Measurements from ENCODE around the gene PLEKHG1. TPM values are rescaled to one million over a fixed set of nuclear protein-coding genes. Genes with fewer than 3 reads are reported as not detected.

PLEKHG1 gene
- polyA plus RNA-seq, 1 donor from 2014 or later: 2.6 TPM

DNA sequence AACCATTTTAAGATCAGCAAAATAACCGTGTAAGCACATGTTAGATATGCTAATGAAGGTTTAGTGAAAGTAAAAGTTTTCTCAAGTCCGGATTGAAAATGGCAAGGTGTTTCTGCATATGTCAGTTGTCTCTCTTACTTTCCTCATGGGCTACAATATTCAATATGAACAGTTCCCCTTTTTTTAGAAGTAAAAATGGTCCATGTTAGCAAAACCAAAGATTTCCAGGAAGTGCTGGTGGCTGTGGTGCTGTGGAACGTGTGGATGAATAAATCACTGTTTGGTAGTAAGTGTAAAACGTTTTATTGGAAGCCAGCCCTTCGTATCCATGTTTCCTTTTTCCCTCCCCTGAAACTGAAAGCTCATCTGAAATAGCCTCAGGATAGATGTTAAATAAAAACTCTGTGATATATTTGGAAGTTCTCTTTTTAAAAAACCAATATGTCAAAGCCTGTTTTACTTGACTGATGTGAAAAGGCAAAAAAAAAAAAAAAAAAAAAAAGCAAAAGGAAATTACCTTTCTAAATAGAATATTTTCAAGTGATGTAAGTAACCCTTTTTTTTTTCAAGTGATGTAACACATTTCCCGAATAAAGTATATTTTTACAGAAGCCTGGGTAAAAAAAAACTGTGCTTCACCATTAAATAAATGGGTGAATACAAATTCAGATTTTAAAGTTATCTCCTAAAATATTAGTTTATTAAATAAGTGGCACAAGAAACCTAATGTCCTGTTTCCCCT lies 41.9 kb downstream of the PLEKHG1 start:
- no peaks in the 10 kb centered on the region for H3K79me2 ChIP-seq (replicated peaks; ENCODE audit: insufficient read depth, low read length)
- no peaks in the 10 kb centered on the region for H3K9me3 ChIP-seq (ENCODE audit: low read length)
- H3K9ac ChIP-seq (ENCODE audit: low read length): no peak overlapping the region
- H3K4me3 ChIP-seq (ENCODE audit: low read length): no peak overlapping the region
- no peak for TF ChIP-seq EP300 (conservative IDR thresholded peaks at IDR 0.05; ENCODE audit: poor library complexity, severe bottlenecking)
- TF ChIP-seq, protein P1, sequence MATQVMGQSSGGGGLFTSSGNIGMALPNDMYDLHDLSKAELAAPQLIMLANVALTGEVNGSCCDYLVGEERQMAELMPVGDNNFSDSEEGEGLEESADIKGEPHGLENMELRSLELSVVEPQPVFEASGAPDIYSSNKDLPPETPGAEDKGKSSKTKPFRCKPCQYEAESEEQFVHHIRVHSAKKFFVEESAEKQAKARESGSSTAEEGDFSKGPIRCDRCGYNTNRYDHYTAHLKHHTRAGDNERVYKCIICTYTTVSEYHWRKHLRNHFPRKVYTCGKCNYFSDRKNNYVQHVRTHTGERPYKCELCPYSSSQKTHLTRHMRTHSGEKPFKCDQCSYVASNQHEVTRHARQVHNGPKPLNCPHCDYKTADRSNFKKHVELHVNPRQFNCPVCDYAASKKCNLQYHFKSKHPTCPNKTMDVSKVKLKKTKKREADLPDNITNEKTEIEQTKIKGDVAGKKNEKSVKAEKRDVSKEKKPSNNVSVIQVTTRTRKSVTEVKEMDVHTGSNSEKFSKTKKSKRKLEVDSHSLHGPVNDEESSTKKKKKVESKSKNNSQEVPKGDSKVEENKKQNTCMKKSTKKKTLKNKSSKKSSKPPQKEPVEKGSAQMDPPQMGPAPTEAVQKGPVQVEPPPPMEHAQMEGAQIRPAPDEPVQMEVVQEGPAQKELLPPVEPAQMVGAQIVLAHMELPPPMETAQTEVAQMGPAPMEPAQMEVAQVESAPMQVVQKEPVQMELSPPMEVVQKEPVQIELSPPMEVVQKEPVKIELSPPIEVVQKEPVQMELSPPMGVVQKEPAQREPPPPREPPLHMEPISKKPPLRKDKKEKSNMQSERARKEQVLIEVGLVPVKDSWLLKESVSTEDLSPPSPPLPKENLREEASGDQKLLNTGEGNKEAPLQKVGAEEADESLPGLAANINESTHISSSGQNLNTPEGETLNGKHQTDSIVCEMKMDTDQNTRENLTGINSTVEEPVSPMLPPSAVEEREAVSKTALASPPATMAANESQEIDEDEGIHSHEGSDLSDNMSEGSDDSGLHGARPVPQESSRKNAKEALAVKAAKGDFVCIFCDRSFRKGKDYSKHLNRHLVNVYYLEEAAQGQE (IDR thresholded peaks at IDR 0.05; ENCODE audit: borderline replicate concordance): no peak
- TF ChIP-seq TAF1 (IDR thresholded peaks at IDR 0.05; ENCODE audit: low read depth): no peak
- TF ChIP-seq POLR2AphosphoS5 (IDR thresholded peaks at IDR 0.05): no peak
- TF ChIP-seq, protein P2, sequence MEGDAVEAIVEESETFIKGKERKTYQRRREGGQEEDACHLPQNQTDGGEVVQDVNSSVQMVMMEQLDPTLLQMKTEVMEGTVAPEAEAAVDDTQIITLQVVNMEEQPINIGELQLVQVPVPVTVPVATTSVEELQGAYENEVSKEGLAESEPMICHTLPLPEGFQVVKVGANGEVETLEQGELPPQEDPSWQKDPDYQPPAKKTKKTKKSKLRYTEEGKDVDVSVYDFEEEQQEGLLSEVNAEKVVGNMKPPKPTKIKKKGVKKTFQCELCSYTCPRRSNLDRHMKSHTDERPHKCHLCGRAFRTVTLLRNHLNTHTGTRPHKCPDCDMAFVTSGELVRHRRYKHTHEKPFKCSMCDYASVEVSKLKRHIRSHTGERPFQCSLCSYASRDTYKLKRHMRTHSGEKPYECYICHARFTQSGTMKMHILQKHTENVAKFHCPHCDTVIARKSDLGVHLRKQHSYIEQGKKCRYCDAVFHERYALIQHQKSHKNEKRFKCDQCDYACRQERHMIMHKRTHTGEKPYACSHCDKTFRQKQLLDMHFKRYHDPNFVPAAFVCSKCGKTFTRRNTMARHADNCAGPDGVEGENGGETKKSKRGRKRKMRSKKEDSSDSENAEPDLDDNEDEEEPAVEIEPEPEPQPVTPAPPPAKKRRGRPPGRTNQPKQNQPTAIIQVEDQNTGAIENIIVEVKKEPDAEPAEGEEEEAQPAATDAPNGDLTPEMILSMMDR (IDR thresholded peaks at IDR 0.05; ENCODE audit: poor library complexity, severe bottlenecking): no peak
- no peak for TF ChIP-seq EZH2 (IDR thresholded peaks at IDR 0.05; ENCODE audit: borderline replicate concordance, insufficient read depth, low read length, poor library complexity, severe bottlenecking)
- no peak for TF ChIP-seq SMC3 (conservative IDR thresholded peaks at IDR 0.05; ENCODE audit: poor library complexity)
- no peak for TF ChIP-seq MXI1 (conservative IDR thresholded peaks at IDR 0.05; ENCODE audit: poor library complexity, severe bottlenecking)
- no peak for TF ChIP-seq RAD21 (conservative IDR thresholded peaks at IDR 0.05)
- H3K27ac ChIP-seq (ENCODE audit: low read length): no peak overlapping the region
- no peaks in the 10 kb centered on the region for H4K20me1 ChIP-seq (ENCODE audit: insufficient read depth)
- H3F3A ChIP-seq (ENCODE audit: insufficient read depth, low read length, poor library complexity, severe bottlenecking): no peaks in the 10 kb centered on the region
- no peak overlapping the region for H3K4me2 ChIP-seq (ENCODE audit: low read length)
- no peaks in the 10 kb centered on the region for H3K36me3 ChIP-seq (ENCODE audit: insufficient read depth, low read length)
- no peak overlapping the region for H2AFZ ChIP-seq (ENCODE audit: low read depth, low read length)
- H3K9me2 ChIP-seq (ENCODE audit: insufficient read depth, low read length): no peaks in the 10 kb centered on the region
- no peaks in the 10 kb centered on the region for H3K27me3 ChIP-seq (ENCODE audit: insufficient read depth, low read depth, low read length)

- Histone ChIP-seq H3K27ac (ENCODE audit: low read length) (no peak overlapping the region), H3K27me3 (ENCODE audit: insufficient read depth, low read depth, low read length) (no peaks in the 10 kb centered on the region), H3F3A (ENCODE audit: insufficient read depth, low read length, poor library complexity, severe bottlenecking) (no peaks in the 10 kb centered on the region), H3K36me3 (ENCODE audit: insufficient read depth, low read length) (no peaks in the 10 kb centered on the region), H3K9me3 (ENCODE audit: low read length) (no peaks in the 10 kb centered on the region), H3K4me3 (ENCODE audit: low read length) (no peak overlapping the region), H3K79me2 (replicated peaks; ENCODE audit: insufficient read depth, low read length) (no peaks in the 10 kb centered on the region), H2AFZ (ENCODE audit: low read depth, low read length) (no peak overlapping the region), H3K9ac (ENCODE audit: low read length) (no peak overlapping the region), H3K9me2 (ENCODE audit: insufficient read depth, low read length) (no peaks in the 10 kb centered on the region), H4K20me1 (ENCODE audit: insufficient read depth) (no peaks in the 10 kb centered on the region), H3K4me2 (ENCODE audit: low read length) (no peak overlapping the region)
- no peak for TF ChIP-seq SMC3 (conservative IDR thresholded peaks at IDR 0.05; ENCODE audit: poor library complexity)
- TF ChIP-seq, protein P2 (IDR thresholded peaks at IDR 0.05; ENCODE audit: poor library complexity, severe bottlenecking): no peak
- TF ChIP-seq RAD21 (conservative IDR thresholded peaks at IDR 0.05): no peak
- TF ChIP-seq POLR2AphosphoS5 (IDR thresholded peaks at IDR 0.05): no peak
- TF ChIP-seq EZH2 (IDR thresholded peaks at IDR 0.05; ENCODE audit: borderline replicate concordance, insufficient read depth, low read length, poor library complexity, severe bottlenecking): no peak
- TF ChIP-seq EP300 (conservative IDR thresholded peaks at IDR 0.05; ENCODE audit: poor library complexity, severe bottlenecking): no peak
These were observed 46.5 kb downstream of the PLEKHG1 start for GRCh38 chr6:150646228-150646627.

Data from neural cell (in vitro differentiated cells).